HG03571 (cell line): ENCODE results near the gene PACSIN2.
"Not testable (repeated sequence)": the region's sequence is repeated elsewhere in the genome, so short reads cannot be mapped to it uniquely, and the experiment has no call there.

Experiments
- ATAC-seq: cut with Tn5 transposase; IDR thresholded peaks from one replicate; pipeline ENCODE4 v1.9.1; 2021; ENCODE audit not compliant: unreplicated experiment

The PACSIN2 gene

DNA sequence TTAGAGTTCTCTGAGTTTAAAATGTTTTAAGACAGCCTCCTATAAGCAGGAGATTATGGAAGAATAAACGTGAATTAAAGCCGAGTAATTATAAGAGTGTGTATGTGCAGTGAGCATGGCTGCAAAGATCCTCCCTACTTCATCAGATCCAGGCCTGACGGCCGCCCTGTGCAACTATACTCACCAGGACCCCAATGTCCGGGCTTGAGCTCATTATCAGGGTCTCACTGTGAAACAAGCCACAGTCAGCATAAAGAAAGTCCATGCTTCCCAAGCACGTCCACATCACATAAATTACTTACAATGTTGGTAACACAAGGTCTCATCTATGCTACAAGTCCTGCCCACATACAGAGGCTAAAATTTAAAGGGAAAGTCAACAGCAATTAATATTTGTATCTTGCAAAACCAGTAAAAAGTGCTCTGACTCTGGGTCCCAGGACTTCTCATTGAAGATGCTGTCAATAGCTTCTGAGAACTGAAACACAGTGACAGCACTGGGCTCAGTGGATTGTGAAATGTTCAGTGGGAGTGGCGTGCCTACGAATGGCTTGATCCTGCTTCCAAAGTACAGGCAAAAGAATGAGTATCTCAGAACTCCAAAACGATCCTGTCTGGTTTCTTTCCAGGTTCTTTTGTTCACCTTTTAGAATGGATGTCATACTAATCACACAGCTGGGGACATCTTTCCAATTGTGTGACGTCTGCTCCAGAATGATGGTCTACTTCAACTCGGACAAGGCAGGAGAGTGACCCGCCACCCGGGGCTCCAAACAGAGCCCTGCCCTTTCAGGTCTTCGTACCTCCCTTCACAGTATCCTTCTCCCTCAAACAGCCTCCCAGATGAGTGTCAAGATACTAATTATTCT is 85.7 kb downstream of the PACSIN2 start:
- ATAC-seq, result no peak

DNA sequence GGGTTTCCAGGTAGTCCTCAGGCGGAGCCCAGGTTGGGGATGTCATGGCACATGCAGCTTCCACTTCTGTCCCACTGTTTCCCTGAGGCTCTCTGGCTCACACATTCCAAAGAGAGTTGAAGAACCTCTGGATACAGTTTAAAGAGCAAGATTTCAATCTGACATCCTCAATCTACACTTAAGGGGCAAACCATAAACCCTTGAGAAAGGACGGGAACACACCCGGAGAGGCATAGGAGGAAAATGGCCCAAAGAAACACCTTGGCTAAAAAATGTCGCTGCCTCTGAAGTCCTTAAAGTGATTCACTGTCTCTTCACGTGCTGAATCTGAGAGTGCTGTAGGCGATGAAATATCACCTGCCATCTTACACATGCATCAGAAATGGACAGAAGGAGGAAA is 87.0 kb downstream of the PACSIN2 start:
- no peak for ATAC-seq

DNA sequence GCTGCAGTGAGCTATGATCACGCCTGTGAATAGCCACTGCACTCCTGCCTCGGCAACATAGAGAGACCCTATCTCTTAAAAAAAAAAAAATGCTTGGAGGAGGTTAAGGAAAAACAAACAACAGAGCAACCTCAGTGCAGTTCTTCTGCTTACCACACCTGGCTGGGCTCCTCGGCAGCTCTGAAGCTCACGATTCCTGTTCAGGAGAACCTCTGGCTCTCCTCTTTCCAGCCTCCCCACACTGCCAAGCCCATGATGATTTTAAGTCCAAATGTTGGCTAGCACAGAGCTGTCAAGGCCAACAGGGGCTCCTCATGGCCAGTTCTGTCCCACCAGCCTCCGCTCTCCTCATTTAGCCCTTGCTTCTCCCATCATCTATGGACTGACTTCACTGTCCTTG is 88.2 kb downstream of the PACSIN2 start:
- no peak for ATAC-seq

DNA sequence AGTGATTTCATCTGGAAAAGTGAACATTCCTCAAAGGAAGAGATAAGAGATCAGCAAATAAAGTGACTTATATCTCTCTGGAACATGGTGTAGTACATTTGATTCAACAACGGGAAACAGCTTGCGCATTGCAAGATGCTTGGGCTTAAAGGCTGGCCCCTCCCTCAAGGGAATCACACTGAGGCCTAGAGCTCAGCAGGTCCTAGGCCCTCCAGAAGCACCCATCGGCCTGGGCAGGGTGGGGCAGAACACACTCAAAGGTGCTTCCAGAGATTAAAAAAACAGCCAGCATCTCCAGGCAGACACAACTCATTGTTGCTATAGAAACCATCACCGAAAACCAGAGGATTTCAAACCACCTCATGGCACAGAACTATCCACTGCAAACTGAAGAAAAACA is 88.8 kb downstream of the PACSIN2 start:
- ATAC-seq, result no peak

DNA sequence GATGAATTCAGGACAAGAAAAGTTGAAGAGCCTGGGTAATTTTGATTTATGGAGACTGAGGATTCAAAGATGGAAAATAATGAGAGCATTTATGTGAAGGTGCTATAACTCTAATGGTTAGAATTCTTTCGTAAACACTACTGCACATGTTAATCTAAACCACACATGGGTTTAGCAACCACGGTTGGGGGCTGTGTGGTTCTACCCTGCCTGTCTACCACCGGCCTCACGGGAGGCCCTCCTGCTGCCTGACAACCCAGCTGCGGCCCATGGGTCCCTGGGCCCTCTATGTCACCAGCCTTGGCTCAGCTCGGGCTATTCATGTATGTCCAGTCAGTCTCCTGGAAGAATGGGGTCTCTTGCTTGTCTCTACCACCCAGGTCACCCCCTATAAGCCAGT is 89.4 kb downstream of the PACSIN2 start:
- ATAC-seq, result no peak

DNA sequence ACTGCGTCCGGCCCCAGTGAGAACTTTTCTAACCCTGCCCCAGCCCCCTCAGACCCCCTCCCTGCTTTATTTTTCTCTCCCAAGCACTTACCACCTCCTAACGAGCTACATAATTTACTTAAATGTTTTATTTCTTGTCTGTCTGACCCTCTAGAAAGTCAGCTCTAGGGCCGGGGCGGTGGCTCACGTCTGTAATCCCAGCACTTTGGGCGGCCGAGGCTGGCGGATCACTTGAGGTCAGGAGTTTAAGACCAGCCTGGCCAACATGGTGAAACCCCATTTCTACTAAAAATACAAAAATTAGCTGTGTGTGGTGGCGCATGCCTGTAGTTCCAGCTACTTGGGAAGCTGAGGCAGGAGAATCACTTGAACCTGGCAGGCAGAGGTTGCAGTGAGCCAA is 89.9 kb downstream of the PACSIN2 start:
- ATAC-seq, result not testable (repeated sequence)

DNA sequence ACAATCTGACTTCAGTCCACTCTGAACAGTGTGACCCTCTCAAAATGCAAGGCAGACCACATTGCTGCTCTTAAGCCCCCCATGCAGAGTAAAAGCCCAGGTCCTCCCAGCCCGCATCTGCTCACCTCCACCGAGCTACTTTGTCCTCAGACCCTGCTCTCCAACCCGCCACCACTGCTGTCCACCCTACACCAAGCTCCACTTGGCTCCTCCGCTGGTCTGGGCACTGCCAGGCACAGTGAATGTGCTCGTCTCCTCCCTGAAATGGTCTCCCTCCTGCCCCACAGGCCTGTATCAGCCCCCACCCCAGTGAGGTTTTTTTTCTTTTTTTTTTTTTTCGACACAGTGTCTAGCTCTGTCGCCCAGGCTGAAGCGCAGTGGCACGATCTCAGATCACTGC is 90.5 kb downstream of the PACSIN2 start:
- ATAC-seq, result no peak

DNA sequence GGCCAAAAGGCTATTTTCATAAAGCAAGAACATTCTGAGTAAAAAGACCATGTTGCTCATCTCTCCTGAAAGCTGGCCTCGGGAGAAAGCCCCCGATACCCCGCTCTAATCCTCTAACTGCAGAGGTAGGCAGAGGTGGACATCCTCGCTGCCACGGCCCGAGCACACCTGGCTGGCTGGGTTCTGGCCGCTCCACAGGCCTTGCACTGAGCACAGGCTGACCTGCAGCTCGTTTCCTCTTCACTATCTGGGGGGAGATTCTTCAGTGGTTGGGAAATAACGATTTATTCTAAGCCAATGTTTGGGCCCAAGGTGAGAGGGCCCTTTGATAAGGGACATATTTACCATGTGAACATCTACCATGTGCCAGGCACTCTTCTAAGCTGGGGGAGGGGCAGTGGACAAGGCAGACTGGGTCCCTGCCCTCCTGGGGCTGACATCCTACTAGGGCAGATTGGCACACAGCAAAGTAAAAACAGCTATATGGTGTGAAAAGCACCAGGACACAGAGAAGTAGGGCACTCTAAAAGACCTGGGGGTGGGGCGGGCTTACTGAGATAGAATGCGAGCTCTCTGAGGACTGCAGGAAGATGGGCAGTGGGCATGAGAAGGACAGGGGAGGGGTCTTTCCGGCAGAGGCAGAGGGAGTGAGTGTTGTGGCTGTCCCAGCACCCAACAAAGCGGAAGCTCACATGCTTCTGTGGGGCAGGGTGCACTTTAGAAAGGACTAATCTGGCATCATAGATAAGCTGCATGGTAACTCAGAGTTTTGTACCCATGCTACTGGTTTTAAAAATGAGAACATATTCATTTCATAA is 92.4 kb downstream of the PACSIN2 start:
- no peak for ATAC-seq

DNA sequence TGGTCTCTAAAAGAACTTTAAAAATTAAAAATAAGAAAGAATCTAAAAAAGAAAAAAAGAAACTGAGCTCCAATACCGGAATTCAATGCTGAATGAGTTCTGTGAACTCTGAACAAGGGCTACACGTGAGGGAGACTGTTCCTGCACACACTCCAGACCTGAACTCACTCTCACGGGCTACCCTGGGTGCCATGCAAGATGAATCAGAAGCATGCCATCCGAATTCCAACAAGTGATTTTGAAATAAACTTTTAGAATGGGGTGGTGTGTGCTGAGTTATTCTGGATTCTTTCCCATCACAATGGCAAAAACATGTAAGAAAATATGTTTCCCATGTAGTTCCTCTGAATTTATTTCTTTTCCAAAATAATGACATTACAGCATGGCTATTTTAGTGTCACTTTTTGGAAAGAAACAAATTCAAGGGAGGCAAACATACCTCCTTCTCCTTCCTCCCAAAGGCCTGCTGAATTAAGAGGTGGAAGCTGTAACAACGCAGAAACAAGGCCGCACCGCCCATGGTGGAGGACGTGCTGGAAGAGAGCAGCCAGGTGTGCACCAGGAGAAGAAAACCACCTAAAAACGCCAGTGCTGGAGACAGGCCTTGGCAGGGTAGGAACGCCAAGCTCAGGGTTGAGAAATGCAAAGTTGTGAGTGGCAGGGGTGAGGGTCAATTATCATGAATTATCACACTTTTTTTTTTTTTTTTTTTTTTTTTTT is 94.7 kb downstream of the PACSIN2 start:
- no peak for ATAC-seq

DNA sequence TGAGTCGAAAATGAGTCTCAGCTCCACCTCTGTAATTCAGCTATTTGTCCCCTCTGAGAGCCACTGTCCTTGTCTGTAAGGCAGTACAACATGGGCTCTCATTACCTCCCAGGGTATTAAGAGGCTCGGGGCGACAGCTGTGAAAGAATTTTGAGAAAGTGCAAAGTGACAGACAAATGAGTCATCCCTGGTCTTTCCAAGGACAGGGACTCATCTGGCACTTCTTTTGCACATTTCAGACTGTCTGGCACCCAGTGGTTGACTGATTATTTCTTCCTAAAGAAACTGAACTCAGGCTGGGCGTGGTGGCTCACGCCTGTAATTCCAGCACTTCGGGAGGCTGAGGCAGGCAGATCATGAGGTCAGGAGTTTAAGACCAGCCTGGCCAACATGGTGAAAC is 95.8 kb downstream of the PACSIN2 start:
- no peak for ATAC-seq

DNA sequence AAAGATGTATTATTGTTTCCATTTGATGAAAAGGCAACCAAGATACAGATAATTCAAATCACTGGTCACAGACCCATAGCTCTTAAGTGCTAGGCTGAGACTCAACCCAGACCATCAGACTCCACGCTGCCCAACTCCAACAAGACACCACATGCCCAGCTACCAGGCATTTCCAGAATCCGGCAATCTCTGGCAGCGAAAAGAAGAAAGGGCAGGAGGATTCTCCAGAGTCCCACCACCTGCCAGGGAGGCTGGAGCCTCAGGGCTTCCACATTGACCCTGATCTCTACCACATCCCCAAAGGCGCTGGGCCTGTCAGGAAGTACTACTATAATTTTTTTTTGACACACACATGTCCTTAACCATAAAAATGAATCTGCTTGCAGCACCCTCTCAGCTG is 96.4 kb downstream of the PACSIN2 start:
- ATAC-seq, result no peak

DNA sequence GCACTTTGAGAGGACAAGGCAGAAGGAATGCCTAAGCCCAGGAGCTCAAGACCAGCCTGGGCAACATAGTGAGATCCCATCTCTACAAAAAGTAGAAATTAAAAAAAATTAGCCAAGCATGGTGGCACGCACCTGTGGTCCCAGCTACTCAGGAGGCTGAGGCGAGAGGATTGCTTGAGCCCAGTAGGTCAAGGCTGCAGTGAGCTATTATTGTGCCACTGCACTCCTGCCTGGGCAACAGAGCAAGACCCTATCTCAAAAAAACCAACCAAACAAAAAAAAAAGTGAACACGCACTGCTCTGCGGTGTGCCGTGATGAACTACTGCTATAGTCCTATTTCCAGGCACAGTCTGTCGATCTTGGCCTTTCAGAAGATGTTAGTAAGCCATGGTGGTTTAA is 97.6 kb downstream of the PACSIN2 start:
- ATAC-seq, result not testable (repeated sequence)

DNA sequence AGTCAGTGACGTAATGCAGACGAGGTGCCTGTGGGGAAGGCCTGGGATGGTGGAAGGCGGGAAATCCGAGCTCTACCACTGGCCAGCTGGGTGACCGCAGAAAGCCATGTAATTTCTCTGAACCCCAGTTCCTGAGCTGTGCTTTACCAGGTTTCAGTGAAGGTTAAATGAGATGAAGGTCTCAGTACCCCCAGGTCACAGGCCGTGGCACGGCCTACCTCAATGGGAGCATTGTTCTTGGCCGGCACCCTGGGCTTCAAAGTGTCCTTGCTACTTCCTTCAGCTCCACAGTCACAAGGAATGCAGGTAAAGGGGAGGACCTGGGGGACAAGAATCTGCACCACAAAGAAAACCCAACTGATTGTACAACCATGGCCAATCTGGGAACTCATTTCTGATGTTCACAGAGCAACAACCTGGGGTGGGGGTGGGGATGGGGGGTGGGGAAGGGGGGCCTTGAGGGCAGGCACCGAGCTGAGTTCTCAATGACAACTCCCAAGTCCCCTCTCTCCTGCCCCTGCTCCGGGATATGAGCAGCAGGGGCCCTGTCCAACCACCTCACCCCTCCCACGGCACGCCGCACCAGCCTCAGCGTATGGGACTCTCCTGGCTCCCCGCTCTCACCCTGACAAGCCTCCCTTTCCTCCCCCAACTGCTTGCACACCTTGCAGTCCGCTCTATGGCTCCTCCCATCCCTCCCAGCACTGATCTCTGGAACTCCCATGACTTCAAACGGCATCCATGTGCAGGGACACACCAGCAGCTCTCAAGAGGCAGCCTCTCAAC is 98.8 kb downstream of the PACSIN2 start:
- ATAC-seq, result no peak

DNA sequence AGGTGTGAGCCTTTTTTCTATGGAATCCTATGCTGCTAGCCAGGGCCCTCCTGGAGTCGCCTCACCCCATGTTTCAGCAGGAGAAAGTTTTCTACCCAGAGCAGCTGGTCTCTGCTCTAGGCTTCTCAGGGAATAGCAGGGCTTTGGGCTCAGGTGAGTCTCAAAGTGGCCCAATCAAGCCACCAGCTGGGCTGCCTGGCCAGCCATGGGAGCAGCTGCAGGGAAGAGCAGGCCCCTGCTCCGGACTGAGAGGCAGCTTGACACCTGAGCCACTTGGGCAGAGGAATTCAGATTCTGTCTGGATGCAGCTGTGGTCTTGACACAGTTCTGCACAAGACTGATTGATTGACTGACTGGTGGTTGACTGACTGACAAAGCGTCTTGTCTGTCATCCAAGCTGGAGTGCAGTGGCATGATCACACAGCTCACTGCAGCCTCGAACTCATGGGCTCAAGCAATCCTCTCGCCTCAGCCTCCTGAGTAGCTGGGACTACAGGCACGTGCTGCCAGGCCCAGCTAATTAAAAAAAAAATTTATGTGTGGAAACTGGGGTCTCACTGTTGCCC is 100.4 kb downstream of the PACSIN2 start:
- no peak for ATAC-seq

DNA sequence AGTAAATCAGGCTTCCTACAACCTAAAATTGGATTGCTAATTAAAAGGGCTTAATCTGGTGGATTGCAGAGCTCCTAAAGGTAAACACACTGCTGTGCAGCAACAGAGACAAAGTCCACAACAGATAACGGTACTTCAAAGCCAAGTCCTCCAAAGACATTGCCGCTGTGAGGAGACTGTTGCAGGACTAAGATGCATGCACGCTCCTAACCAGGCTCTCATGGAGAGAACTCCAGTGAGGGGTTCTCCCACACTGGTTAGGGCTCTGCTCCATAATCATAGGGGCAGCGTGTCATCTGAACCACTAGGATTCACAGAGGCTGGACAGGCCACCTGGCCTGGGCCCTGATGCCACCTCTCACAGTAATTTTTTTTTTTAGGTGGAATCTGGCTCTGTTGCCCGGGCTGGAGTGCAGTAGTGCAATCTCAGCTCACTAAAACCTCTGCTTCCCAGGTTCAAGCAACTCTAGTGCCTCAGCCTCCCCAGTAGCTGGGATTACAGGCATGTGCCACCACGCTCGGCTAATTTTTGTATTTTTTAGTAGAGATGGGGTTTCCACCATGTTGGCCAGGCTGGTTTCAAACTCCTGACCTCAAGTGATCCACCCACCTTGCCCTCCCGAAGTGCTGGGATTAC is 101.0 kb downstream of the PACSIN2 start:
- no peak for ATAC-seq

DNA sequence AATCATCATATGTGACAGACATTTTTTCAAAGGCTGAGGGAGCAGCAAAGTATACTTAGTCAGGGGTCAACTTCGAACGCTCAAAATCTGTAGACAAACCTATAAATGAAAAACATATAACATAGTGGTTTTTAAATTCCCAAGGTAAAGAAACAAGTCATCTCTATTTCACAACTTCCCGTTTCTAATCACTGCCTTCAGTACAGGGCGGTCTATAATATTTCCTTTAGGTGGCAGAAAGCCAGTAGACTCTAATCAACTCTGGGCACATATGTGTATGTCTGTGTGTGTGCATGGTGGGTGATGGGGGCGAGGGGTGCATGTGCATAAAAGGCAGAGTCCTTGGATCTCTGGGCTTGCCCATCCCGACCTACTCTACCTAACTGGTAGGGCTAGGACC is 102.9 kb downstream of the PACSIN2 start:
- no peak for ATAC-seq

DNA sequence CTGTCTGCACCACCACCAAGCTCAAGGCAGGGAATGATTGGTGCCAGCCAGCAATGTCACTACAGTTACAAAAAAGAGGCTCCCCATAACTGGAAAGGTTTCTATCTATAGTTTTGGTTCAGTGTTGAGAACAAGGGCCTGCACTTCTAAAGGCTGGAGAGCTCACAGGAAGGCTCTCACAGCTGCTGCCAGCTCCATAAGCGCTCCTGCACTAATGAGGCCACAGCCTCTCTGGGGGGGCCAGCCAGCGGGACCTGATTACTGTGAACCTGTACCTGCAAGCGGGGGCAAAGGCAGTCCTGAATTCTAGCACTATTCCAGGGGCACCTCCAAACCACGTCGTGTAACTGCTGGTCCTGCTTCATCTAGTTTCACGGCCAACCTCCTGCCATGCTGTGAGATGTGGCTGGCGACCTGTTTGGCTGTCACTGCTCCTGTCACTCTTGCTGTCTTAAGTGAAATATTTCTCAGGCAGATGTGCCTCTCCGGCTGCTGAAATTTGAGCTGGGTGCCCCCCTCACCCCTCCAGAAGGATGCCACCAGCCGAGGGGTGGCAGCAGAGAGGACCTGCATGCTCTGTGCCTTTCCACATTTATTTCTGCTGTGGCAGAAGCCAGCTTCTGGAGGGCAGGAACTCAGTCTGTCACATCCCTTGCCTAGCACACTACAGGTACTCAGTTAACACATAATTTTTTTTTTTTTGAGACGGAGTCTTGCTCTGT is 104.6 kb downstream of the PACSIN2 start:
- no peak for ATAC-seq

DNA sequence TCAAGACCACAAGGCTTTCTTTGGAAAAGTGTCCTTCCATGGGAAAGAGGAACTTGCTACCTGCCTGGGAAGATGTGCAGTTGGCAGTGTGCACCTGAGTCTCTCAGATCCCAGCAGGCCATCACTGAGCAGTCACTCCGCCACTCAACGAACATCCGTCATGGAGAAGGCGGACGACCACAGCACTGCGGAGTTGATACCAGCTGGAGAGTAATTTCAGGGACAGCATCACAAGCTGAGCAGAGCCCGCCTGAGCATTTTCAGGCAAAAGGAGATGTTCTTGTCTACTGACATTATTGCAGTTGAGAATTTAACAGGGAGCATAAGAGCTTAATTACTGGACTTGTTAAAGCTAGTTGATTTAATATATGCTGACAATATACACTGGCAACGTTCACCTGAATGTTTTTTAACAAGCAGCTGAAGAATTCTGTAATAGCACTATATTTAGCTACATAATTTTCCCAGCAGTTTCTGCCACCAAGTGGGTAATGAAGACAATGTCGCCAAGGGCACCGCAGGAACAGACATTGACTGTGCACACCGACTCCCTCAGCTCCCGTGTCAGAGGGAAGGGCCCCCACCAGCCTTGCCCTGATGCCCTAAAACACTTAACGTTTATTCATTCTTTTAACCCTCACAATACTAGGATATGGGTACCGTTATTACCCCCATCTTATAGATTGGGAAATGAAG is 105.4 kb downstream of the PACSIN2 start:
- no peak for ATAC-seq

DNA sequence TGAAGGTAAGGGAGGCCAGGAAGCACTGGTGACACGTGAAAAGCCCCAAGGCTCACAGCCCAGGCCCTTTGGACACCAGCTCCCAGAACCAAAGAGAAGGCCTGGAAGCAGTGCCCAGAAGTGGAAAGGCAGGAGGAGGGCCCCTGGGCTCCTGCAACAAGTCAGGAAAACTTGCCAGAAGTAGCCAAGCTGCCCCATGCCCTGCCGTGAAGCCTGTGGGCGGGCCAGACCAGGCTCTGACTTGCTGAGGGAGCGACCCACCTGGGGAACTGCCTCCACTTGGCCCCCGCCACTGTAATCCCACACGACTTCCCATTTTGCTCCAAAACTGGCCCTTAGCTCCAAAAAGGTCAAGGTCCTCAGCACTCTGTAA is 106.6 kb downstream of the PACSIN2 start:
- ATAC-seq, result no peak
